Epithelial cell of proximal tubule (primary cell): ENCODE data around the gene NUDT14. TPM values are rescaled to one million over a fixed set of nuclear protein-coding genes. Genes with fewer than 3 reads are reported as not detected.

Experiments
- DNase-seq: peaks from one replicate; pipeline ENCODE4 v3.0.0-alpha.2; 2011; ENCODE audit warnings: low read depth
- H3K4me3 ChIP-seq: 2 replicates; pipeline ENCODE4 v1.5.1; 2011; ENCODE audit warnings: low read depth, mild to moderate bottlenecking, low read length
- CTCF ChIP-seq: conservative IDR thresholded peaks from 2 replicates; pipeline ENCODE4 v1.5.1; 2012; ENCODE audit warnings: low read depth, mild to moderate bottlenecking, low read length
- total RNA-seq: library from RNA; depleted of rRNA; stranded (reverse); fragments of >200 nt; gene quantifications from 2 replicates; pipeline ENCODE4 v1.2.3, GENCODE V29; 2015

Gene NUDT14
- total RNA-seq, 1 donor from 2014 or later = 30.2 TPM

GRCh38 chr14:105223770-105224544 is 42.8 kb upstream of the NUDT14 start:
- H3K4me3 ChIP-seq = no peak overlapping the region
- no peak for DNase-seq
- no peak for TF ChIP-seq CTCF

- peak; percentile 3 for DNase-seq
- no peak for TF ChIP-seq CTCF
- no peak overlapping the region for H3K4me3 ChIP-seq
Observed at GRCh38 chr14:105223260-105223659, 42.1 kb upstream of the NUDT14 start.

- DNase-seq = no peak
Observed at GRCh38 chr14:105221598-105222178, 40.6 kb upstream of the NUDT14 start.

GRCh38 chr14:105220699-105221597 is 39.8 kb upstream of the NUDT14 start:
- no peak overlapping the region for H3K4me3 ChIP-seq
- no peak for DNase-seq
- TF ChIP-seq CTCF = no peak

More at GRCh38 chr14:105221598-105222178, 40.6 kb upstream of the NUDT14 start:
- no peak for TF ChIP-seq CTCF
- H3K4me3 ChIP-seq = no peak overlapping the region

- H3K4me3 ChIP-seq = no peak overlapping the region
- TF ChIP-seq CTCF = no peak
- DNase-seq = no peak
Observed at GRCh38 chr14:105219753-105220152, 38.6 kb upstream of the NUDT14 start.

- no peak for DNase-seq
- H3K4me3 ChIP-seq = no peak overlapping the region
- TF ChIP-seq CTCF = no peak
Observed at GRCh38 chr14:105219043-105219612, 38.0 kb upstream of the NUDT14 start.
